ENCODE results near the gene LUZP2.
"Not testable (repeated sequence)": the region's sequence is repeated elsewhere in the genome, so short reads cannot be mapped to it uniquely, and the experiment has no call there.

LUZP2 gene

DNA sequence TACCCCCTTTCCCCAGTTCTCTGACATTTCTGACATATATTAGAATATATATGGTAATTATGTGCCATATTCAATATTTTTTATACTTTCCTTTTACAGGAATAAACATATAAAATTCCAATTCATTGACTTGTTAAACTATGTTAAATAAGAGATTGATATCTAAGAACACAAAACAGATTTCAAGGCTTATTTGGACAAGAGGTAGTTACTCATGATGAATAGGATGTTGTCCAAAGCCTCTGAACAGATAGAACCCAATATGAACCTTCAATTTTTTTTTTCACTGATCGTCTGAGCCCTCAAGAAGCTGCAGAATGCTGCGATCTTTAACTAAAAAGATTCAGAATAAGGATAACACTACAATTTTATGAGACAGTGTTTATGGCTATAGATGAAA is 340.3 kb downstream of the LUZP2 start:
- no peak for ATAC-seq

DNA sequence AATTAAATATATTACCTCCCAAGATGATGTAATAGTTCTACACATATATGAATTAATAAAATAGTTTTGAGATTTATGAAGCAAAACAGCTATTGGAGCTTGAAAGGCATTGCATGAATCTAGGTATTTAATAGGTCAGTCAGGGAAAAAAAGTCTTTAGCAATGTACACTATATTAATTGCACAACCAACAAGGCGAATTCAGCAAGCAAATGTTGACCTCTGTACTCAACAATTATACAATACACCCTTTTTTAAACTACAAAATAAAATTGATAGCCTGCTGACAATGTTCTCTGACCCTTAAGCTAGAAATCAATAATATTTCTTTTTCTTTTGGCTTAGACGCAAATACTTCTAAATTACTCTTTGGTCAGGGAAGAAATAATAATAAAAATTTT is 345.5 kb downstream of the LUZP2 start:
- ATAC-seq: no peak

DNA sequence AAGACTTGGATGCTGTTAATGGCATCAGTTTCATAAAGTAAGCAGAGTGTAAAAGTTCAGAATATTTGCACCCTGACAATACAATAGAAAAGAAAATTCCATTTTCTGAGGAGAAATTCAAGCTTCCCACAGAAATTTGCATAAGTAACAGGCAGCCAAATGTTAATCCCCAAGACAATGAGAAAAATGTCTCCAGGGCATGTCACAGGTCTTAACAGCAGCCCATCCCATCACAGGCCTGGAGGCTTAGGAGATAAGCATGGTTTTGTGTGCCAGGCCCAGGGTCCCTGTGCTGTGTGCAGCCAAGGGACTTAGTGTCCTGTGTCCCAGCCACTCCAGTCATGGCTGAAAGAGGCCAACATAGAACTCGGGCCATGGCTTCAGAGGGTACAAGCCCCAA is 347.6 kb downstream of the LUZP2 start:
- ATAC-seq: no peak

DNA sequence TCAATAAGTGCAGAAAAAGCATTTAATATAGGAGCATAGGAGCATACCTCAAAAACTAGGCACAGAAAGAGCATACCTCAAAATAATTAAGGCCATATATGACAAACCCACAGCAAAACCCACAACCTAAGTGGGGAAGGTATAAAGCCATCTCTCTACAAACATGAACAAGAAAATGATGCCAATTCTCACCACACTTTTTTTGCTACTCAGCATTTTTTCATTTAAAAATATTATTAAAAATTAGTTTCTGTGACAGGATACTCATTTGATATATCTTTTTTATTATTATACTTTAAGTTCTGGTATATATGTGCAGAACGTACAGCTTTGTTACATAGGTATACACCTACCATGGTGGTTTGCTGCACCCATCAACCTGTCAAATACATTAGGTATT is 352.0 kb downstream of the LUZP2 start:
- ATAC-seq: no peak

DNA sequence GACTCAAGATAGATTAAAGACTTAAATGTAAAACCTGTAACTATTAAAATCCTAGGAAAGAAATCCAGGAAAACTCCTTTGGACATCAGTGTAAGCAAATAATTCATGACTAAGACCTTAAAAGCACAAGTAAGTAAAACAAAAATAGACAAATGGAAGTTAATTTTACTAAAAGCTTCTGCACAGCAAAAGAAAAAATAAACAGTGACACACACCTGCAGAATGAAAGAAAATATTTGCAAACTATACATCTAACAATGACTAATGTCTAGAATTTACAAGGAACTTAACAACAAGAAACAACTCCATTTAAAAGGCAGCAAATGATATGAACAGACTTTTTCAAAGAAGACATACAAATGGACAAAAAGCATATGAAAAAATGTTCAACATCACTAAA is 359.1 kb downstream of the LUZP2 start:
- no peak for ATAC-seq

DNA sequence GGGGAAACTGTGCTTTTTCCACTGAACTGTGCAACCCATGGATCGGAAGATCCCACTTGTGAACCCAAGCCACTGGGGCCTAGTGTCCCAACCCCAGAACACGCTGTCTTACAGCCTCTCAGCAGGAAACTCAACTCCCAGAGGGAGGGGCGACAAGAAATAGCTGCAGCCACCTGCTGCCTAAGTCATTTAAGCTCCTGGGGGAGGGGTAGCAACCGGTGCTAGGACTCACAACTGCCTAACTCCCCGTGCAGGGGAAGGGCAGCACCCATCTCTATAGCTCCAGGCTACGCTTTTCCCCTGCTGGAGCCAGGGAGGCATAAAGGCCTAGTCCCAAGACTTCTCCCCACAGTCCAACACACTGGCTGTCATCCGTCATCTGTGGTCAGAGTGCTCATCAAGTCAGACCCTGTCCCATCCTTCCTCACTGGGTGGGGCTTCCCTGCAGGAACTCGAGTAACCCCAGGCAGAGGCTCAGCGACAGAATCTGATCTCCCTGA is 363.0 kb downstream of the LUZP2 start:
- ATAC-seq: no peak

DNA sequence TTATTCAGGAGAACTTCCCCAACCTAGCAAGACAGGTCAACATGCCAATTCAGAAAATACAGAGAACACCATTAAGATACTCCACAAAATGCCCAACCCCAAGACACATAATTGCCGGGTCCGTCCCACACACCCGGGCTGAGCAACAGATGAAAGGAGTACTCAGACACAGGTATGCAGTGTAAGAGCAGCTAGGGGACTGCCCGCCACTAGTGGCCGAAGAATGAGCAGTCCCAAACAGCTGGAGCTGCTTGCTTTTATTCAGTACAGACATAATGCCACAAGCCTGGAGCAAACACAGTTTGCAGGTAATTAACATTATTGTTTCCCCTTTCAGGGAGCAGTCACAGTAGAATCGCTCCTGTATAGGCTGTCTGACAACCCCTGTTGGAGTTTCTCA is 364.6 kb downstream of the LUZP2 start:
- ATAC-seq: no peak

DNA sequence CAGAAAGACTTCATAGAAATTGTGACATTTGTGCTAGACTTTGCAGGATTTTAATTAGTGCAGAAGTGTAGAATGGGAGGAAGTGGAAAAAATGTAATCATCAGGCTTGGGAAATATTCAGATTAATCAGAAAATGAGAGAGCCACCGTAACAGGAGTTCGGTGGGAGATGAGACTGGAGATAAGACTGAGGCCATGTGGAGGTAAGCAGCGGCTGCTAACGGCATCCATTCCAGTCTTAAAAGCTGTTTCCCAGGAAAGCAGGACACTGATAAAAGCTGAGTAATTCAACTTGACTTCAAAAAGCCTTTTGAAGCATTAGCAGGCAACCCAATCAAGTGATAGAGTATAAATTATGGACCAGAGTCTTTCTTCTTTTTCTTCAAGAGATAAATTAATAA is 369.9 kb downstream of the LUZP2 start:
- no peak for ATAC-seq

DNA sequence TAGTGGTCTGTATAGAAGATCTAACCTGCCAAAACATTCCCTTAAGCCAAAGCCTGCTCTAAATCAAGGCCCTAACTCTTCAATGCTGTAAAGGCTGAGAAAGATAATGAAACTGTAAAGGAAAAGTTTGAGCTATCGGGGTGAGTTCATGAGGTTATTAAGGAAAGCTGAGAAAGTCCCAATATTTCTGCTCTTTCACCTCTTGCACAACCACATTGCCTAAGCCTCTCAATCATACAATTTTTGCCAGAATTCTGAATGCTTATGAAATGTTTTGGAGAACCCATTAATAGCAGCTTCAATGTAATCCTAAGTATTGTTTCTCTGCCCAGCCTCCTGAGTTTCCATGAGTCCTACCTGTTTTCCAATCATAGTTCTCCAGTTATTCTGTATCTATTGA is 373.2 kb downstream of the LUZP2 start:
- ATAC-seq: no peak

DNA sequence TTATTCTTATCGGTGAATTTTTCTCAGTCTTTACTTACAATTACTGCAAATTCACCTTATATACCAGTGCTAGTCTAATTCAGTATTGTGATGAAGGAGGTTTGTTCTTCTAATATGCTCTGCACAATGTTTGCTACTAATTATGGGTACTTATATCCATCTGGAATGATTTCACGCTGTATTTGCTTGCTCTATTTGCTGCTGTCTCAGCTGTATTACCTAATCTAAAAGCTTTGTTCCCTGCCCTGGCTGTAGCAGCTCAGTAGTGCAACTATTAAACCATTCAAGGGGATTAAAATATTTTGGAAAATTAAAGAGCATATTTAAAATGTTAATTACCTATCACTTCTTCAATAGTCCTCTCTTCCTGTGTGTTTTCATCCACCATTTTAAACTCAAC is 375.3 kb downstream of the LUZP2 start:
- no peak for ATAC-seq

DNA sequence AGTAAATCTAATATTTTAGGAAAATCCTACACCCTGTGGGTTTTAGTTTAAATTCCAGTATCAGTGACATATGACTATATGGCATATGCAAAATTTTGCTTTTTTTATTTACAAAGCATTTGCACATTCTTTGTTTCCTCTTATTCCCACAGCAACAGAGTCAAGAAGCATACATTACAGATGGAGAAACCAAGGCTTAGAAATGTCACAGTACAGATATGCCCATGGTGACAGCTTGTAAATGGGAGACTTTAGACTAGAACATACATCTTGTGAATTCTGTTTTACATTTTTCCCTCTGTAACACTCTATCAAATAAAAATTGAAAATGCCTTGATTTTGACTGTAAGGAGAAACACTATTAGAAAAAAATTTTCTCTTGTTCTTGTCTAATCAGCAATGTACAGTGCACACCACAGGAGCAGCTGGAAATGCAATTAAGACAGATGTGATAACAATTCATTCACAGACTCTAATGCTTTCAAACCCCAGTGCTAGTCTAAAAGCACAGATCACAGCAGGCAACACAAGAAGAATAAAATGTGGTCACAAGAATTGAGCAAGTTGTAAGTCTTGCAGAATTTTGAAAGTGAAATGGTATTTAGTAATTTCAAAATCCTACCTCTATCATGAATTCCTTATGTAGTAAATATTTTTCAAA is 375.9 kb downstream of the LUZP2 start:
- no peak for ATAC-seq

DNA sequence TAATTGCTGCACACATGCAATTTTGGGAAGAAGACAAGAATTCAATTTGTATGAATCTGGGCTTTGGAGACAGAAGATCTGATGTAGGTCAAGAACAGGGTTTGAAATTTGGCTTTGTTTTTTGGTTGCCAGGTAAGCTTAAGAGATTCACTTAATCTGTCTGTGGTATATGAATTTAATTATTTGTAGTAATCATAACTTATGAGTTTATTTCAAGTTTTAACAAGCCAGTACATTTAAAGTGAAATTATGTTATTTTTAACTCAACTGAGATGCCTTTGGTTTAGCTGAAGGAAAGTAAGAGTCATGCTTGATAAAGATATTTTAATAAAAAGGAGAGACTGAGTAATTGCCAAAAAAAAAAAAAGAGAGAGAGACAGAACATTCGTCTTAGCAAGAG is 384.1 kb downstream of the LUZP2 start:
- ATAC-seq: no peak

DNA sequence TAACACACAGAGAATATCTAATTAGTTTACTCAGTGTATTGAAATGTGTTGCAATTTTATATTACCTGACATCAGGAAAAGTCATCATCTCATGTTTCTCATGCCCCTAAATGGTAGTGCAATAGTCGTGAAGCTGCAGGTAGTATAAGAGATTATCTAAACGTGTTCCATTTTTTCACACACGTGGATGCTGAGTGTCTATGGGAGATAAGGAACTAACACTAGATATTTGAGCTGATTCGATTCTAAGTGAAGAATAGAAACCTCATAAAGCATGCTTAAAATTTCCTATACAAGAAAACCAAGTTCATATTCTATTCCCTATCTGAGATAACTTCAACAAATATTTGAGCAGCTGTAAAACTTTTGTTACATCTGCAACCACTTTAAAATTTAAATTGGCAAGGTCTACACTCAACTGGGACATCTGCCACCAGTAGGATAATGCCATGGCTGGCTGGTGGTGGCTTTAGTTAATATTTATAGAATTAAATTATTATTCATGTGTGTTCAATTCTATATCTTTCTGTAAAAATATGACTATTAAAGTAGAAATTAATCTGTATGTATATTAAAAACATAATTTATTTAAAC is 388.8 kb downstream of the LUZP2 start:
- no peak for ATAC-seq

DNA sequence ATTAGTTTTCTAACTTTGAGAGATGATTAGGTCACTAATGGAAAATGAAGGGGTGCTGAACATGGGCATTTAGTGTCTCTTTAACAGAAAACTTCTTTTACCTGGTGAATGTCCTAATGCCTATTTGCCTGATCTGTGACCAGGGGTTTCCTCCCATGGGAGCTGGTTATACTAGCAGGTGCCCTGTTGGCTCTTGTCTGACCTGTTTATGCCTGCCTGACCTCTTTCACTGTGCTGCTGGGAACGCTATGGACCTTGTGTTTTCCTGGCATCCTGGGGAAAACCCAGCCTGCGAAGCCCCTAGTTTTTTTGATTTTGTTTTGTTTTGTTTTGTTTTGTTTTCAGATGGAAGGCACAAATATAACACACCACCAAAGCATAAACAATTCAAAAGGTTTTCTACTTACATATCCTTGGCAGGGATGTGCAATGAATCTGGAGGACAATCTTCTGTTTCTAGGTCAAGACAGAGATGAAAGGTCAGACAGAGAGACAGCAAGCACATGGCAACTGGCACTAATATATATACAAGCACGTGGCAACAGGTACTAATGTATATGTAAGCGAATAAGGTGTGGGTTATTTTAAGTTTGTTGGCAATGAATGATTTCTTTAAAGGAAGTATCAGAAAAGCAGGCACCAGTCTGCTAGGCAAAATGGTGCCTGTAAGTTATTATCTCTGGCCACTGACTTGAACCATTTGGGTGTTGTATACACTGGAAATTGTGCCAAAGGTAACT is 390.2 kb downstream of the LUZP2 start:
- ATAC-seq: no peak

DNA sequence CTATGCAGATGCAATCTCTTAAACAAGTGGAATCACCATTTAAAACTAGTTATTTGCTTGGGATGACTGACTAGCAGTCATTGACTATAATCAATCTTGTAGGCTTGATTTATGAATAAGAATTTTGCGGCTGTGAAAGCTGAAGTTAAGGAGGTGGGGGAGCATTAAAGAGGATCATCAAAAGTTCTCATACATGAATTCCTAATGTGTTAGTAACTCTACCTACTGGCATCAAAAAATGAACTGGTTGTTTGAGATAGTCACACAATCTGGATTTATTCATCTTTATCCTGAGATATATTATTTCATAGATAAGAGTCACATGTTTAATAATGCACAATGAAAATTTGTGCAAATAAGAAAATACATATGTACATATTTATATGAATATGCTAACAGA is 393.6 kb downstream of the LUZP2 start:
- ATAC-seq: no peak

DNA sequence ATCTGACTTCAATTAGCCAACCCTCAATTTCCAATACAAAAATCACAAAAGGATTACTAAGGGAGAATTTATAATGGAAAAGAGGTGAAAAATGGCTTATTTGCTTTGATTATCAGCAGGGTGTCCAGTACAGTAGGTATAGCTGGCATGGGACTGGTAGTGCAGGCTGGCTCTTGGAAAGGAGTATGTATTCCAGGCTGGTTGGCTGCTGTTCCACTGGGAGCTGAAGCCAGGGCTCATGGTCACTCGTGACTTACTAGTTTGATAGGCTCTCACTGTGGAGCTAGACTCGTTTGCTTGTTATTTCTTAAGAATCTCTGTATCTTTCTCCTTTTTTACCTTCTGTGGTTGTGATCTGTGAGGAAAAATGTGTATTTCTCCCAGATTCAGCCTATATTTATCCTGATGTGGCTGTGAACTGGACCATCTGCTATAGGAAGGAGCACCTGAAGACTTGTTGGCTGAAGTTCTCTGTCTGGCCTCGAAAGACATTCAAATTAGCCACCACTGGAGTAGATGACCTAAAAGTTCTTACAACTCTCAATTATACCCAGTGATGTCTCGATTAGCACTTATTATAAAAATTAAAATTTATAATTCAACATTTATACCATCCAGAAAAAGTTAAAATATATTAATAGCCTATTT is 395.1 kb downstream of the LUZP2 start:
- ATAC-seq: not testable (repeated sequence)

DNA sequence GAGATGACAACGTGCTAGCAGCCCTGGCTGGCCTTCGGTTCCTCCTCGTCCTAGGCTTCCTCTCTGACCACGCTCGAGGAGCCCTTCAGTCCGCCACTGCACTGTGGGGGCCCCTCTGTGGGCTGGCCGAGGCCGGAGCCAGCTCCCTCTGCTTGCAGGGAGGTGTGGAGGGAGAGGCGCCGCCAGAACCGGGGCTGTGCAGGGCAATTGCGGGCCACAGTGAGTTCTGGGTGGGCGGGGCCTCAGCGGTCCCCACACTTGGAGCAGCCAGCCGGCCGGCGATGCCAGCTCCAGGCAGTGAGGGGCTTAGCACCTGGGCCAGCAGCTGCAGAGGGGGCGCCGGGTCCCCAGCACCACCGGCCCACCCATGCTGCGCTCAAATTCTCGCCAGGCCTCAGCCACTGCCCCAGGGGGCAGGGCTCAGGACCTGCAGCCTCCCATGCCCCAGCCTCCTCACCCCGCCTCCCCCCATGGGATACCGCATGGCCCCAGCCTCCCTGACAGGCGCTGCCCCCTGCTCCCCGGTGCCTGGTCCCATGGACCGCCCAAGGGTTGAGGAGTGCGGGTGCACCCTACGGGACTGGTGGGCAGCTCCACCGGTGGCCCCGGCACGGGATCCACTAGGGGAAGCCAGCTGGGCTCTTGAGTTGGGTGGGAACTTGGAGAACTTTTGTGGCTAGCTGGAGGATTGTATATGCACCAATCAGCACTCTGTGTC is 399.4 kb downstream of the LUZP2 start:
- no peak for ATAC-seq

DNA sequence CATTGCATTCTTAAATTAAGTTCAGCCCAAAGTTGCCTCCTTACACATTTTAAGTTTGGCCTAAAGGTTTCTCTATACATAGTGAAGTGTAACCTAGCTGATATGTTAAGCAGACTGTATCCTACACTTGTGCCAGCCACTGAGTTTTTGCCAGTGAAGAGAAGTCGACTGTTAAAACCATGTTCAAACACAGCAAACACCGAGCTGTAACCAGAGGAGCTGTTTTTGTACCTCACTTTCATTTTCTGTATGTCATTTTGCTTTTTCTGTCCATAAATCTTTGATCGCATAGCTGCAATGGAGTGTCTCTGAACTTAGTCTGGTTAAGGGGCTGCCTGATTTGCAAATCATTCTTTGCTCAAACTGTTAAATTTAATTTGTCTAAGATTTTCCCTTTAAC is 403.7 kb downstream of the LUZP2 start:
- ATAC-seq: no peak

DNA sequence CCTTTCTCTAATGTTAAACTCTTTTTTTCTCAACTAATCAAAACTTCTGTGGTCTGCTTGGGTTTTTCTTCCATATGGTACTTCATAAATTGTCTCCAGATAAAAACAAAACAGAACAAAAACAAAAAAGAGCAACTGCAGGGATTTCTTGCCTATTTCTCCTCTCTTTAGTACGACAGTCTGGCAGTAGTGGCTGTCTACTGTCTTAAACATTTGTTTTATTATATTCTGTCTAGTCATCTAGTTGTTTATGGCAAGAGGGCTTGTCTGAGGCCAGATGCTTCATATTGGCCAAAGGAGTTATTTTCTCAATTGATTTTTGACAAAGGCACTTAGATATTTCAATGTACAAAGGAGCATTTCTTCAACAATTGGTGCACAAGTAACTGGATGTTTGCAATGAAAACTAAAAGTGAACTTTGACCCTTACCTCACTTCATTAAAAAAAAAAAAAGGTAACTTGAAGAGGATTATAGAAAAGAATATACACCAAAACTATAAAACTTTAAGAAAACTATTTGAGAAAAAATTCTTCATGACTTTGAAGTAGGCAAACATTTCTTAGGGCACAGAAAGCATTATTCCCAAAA is 404.2 kb downstream of the LUZP2 start:
- no peak for ATAC-seq

DNA sequence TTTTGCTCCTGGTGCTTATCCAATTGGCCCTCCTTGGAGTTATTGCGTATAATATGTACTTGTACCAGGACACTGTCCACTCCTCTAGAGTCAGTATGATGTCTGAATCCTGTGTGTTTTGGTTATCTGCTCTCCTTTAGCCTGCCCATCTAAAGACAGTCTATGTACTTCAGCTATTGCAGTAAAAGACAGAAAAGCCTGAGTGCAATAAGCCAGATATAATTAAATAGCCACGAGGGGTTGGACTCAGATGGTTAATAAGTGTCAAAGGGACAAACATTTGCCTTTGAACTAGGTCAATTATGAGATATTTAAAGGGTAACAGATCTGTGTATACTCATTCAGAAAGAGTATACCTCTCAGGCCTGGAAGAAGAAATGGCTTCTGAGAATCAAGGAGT is 406.7 kb downstream of the LUZP2 start:
- no peak for ATAC-seq

DNA sequence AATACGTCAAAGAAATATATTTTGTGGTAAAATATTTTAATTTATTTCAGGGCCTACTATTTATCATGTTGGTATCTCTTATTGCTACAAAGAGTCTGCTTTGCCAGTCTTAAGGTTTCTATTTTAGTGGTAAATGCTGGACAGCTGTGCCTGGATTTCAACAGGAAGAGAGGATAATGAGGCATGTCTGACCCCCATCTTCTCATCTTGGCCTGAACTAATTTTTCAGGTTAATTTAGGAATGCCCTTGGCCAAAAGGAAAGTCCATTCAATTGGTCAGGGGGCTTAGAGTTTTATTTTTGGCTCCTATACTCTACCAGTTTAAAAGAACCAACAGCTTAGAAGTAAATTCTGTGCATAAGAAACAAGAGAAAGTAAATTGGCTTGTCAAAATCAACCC is 428.2 kb downstream of the LUZP2 start:
- ATAC-seq: no peak
